HepG2 (cell line): ENCODE results near the gene NLRC5. TPM values are rescaled to one million over a fixed set of nuclear protein-coding genes. Genes with fewer than 3 reads are reported as not detected.
"Not testable (repeated sequence)": the region's sequence is repeated elsewhere in the genome, so short reads cannot be mapped to it uniquely, and the experiment has no call there.

Experiments
- ATAC-seq: fragments of 200-7000 bp; cut with Tn5 transposase; 3 replicates; pipeline ENCODE4 v1.9.1; 2020; ENCODE audit warnings: mild to moderate bottlenecking, moderate library complexity
- BruUV-seq: library from RNA; stranded (reverse); fragments of 400-500 nt; replicated peaks from 2 replicates; lab custom pipeline; 2021; lab: Mats Ljungman, UMichigan
- CTCF ChIA-PET: fragments of 300-600 bp; formaldehyde crosslinking; extraction: SDS; loops from one replicate; lab custom pipeline; 2021; ENCODE audit warnings: low total read pairs, inconsistent platforms, low intra/inter-chr PET ratio; lab: Yijun Ruan, JAX
- POLR2A ChIA-PET: fragments of 350-600 bp; sonication (Branson Sonifier 250); formaldehyde crosslinking; loops from one replicate; lab custom pipeline; 2020; ENCODE audit warnings: antibody characterized with exemption, inconsistent platforms; lab: Yijun Ruan, JAX
- DNase-seq: peaks from one replicate; pipeline ENCODE4 v3.0.0-alpha.2; 2015; ENCODE audit warnings: low spot score
- FAIRE-seq: peaks from 3 replicates; lab custom pipeline; 2011; peaks lifted over from hg19 to GRCh38; lab: Jason Lieb, UNC
- H2AFZ ChIP-seq: one replicate; pipeline ENCODE4 v1.6.1; 2011; ENCODE audit warnings: low read length, inconsistent platforms
- H3K27ac ChIP-seq: fragments of 300-600 bp; 3 replicates; pipeline ENCODE4 v1.8.0; 2011; ENCODE audit warnings: mixed run types, mild to moderate bottlenecking, mixed read lengths, low read length, inconsistent platforms; ENCODE audit not compliant: insufficient read depth; ENCODE audit errors: extremely low read length
- H3K27me3 ChIP-seq, 2 experiments: fragments of 200-600 bp in 1 of 2; 2 replicates in 1 of 2; 3 replicates in 1 of 2; pipeline versions ENCODE4 v1.6.0 to v1.8.0; 2011; ENCODE audit warnings: low read length in 2 of 2, mild to moderate bottlenecking in 2 of 2, moderate library complexity in 2 of 2, inconsistent platforms in 1 of 2; ENCODE audit not compliant: insufficient read depth in 2 of 2, control insufficient read depth in 1 of 2
- H3K36me3 ChIP-seq, 2 experiments: fragments of 200-600 bp in 1 of 2; replicated peaks in 1 of 2; 2 replicates in 1 of 2; 3 replicates in 1 of 2; pipeline versions ENCODE4 v1.5.1 to v1.8.0; 2011; ENCODE audit warnings: low read length in 2 of 2, inconsistent platforms in 1 of 2; ENCODE audit not compliant: insufficient read depth in 2 of 2, control insufficient read depth in 1 of 2
- H3K4me1 ChIP-seq: 2 replicates; pipeline ENCODE4 v1.5.1; 2012; ENCODE audit warnings: low read length, inconsistent platforms; ENCODE audit not compliant: insufficient read depth
- H3K4me2 ChIP-seq: 2 replicates; pipeline ENCODE4 v1.6.0; 2011; ENCODE audit warnings: low read depth, low read length, inconsistent platforms
- H3K4me3 ChIP-seq, 3 experiments: fragments of 200-600 bp in 1 of 3; sonication (generic), shearing (Covaris generic) in 1 of 3; replicated peaks in 1 of 3; 2 replicates each; pipeline ENCODE4 v1.5.1; 2011 to 2016; ENCODE audit warnings: low read length in 3 of 3, inconsistent platforms in 2 of 3, low read depth in 2 of 3, mild to moderate bottlenecking in 2 of 3, control low read depth in 1 of 3, mixed read lengths in 1 of 3; ENCODE audit not compliant: insufficient read depth in 1 of 3
- H3K79me2 ChIP-seq: one replicate; pipeline ENCODE4 v1.6.1; 2011; ENCODE audit warnings: low read length, inconsistent platforms; ENCODE audit not compliant: insufficient read depth
- H3K9ac ChIP-seq: 2 replicates; pipeline ENCODE4 v1.6.0; 2011; ENCODE audit warnings: mild to moderate bottlenecking, low read depth, low read length, inconsistent platforms; ENCODE audit not compliant: insufficient read depth
- H3K9me3 ChIP-seq: 2 replicates; pipeline ENCODE4 v1.5.1; 2012; ENCODE audit warnings: mild to moderate bottlenecking, low read length
- H4K20me1 ChIP-seq: 2 replicates; pipeline ENCODE4 v1.6.0; 2011; ENCODE audit warnings: inconsistent platforms, mild to moderate bottlenecking, low read length, moderate library complexity; ENCODE audit not compliant: insufficient read depth
- FIP1L1 ChIP-seq: fragments of 200-400 bp; formaldehyde crosslinking; IDR thresholded peaks from 2 replicates; pipeline ENCODE4 v1.6.1; 2018; ENCODE audit warnings: low read depth, mild to moderate bottlenecking, low read length, moderate library complexity, borderline replicate concordance; ENCODE audit not compliant: insufficient read depth
- HDAC1 ChIP-seq: sonication (generic); formaldehyde crosslinking; IDR thresholded peaks from 2 replicates; pipeline ENCODE4 v1.5.1; 2020; ENCODE audit warnings: mild to moderate bottlenecking, missing genetic modification reagents
- MAZ ChIP-seq, 2 experiments: sonication (generic) in 1 of 2; formaldehyde crosslinking in 1 of 2; IDR thresholded peaks; 2 replicates each; pipeline versions ENCODE4 v1.5.0 to v1.6.1; 2012 to 2020; ENCODE audit warnings: low read depth in 2 of 2, mild to moderate bottlenecking in 2 of 2, borderline replicate concordance in 1 of 2, improper control_type of control experiment in 1 of 2, low read length in 1 of 2, missing genetic modification reagents in 1 of 2, moderate library complexity in 1 of 2
- PRPF4 ChIP-seq: fragments of 200-400 bp; formaldehyde crosslinking; IDR thresholded peaks from 2 replicates; pipeline ENCODE4 v1.6.1; 2016; ENCODE audit warnings: low read length, low read depth; ENCODE audit not compliant: poor library complexity, severe bottlenecking
- RFX3 ChIP-seq: IDR thresholded peaks from 2 replicates; pipeline ENCODE4 v1.6.1; 2016; ENCODE audit warnings: missing biosample characterization, missing genetic modification reagents
- SRF ChIP-seq: IDR thresholded peaks from 2 replicates; pipeline ENCODE4 v1.6.1; 2011; ENCODE audit warnings: mild to moderate bottlenecking, low read depth, low read length, moderate library complexity
- TBX2 ChIP-seq: sonication (generic); formaldehyde crosslinking; IDR thresholded peaks from 2 replicates; pipeline ENCODE4 v1.5.0; 2020; ENCODE audit warnings: missing genetic modification reagents, mild to moderate bottlenecking, borderline replicate concordance
- TCF7L2 ChIP-seq: IDR thresholded peaks from 2 replicates; pipeline ENCODE4 v1.6.1; 2011; ENCODE audit warnings: mild to moderate bottlenecking, low read depth, low read length, moderate library complexity
- THYN1 ChIP-seq: sonication (generic); formaldehyde crosslinking; IDR thresholded peaks from 2 replicates; pipeline ENCODE4 v1.8.1; 2023; ENCODE audit warnings: low read depth, mild to moderate bottlenecking, moderate library complexity, missing genetic modification reagents, borderline replicate concordance
- WIZ ChIP-seq: sonication (generic); formaldehyde crosslinking; IDR thresholded peaks from 2 replicates; pipeline ENCODE4 v1.5.1; 2020; ENCODE audit warnings: mild to moderate bottlenecking, missing genetic modification reagents
- WGBS: methylation state at CpG from one replicate; pipeline ENCODE4 v1.1.6; 2017; ENCODE audit warnings: low lambda C conversion rate; 5-methylcytosine and 5-hydroxymethylcytosine counted together
- in situ Hi-C: cut with HindIII; loops from 2 replicates; pipeline ENCODE4 v1.10.0; 2017; ENCODE audit warnings: low pct_unique_long_range_greater_than_20kb; ENCODE audit not compliant: extremely low pct_ligation_motif_present
- intact Hi-C: fragments of 100-400 bp; cut with micrococcal nuclease; formaldehyde crosslinking; loops from one replicate; pipeline ENCODE4 v1.10.0; 2022; ENCODE audit not compliant: unreplicated experiment
- polyA plus RNA-seq, 8 experiments: library from polyadenylated mRNA; depleted of rRNA in 3 of 8; stranded (reverse) in 7 of 8; unstranded in 1 of 8; fragments of >200 nt; fragmentation: Illumina TruSeq in 4 of 8; extraction: Trizol in 4 of 8; gene quantifications; 2 replicates each; pipeline versions ENCODE4 v1.2.1 to v1.2.3, GENCODE V29; 2011 to 2016; ENCODE audit warnings: low read depth in 4 of 8, missing spikeins in 1 of 8, mixed read lengths in 1 of 8; ENCODE audit not compliant: insufficient read depth in 1 of 8
- total RNA-seq, 5 experiments: library from RNA; depleted of rRNA; stranded (reverse); fragments of >200 nt; fragmentation: Illumina TruSeq; extraction: Trizol; gene quantifications; 2 replicates each; pipeline ENCODE4 v1.2.3, GENCODE V29; 2016; ENCODE audit warnings: low read depth in 1 of 5

NLRC5 gene
- total and polyA plus RNA-seq, 2 of the 13 experiments (the other 11 are each of a cell fraction or from before 2014, with no cell fraction given) = 6.3 to 12.7 TPM

DNA sequence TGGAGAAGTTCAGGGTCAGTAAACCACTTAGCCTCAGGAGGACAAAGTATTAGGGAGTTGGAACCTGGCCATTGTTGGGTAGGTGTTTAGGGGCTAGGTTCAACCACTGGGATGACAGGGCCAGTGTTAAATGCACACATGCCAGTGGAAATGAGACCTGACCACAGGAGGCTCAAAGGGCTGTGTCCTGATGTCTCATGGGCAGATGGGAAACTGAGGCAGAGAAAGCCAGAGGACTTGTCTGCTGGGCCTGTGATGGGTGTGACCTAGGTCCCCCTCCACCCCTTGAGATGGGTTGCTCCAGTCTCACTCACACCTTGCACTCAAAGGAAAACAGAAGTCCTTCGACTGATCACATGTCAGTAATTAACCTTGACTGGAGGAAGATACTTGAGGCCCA, 119.1 kb downstream of the NLRC5 start (continued):
- TF ChIP-seq THYN1 (CRISPR knock-in tag) = no peak

DNA sequence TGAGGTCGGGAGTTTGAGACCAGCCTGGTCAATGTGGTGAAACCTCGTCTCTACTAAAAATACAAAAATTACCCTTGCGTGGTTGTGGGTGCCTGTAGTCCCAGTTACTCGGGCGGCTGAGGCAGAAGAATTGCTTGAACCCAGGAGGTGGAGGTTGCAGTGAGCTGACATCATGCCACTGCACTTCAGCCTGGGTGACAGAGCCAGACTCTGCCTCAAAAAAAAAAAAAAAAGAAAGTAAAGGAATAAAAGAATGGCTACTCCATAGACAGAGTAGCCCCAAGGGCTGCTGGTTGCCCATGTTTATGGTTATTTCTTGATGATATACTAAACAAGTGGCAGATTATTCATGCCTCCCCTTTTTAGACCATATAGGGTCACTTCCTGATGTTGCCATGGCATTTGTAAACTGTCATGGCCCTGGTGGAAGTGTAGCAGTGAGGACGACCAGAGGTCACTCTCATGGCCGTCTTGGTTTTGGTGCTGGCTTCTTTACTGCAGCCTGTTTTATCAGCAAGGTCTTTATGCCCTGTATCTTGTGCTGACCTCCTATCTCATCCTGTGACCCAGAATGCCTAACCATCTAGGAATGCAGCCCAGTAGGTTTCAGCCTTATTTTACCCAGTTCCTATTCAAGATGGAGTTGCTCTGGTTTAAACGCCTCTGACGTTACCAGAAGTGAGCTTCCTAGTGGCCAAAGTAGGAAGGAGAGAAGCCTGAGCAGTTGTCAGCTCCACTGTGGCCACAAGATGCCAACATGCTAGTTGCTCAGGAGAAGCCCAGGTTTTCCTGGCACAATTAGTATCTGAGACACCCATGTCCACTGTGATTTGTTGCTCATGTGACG, 120.1 kb downstream of the NLRC5 start:
- H3K9ac ChIP-seq, H3K9me3 ChIP-seq, H3K4me3 ChIP-seq, CTCF ChIA-PET, POLR2A ChIA-PET, H3K36me3 ChIP-seq, H3K27me3 ChIP-seq, H3K27ac ChIP-seq, FAIRE-seq, BruUV-seq, H2AFZ ChIP-seq, in situ Hi-C loops, ATAC-seq, H3K4me1 ChIP-seq, H4K20me1 ChIP-seq, DNase-seq, H3K4me2 ChIP-seq, H3K79me2 ChIP-seq, intact Hi-C loops: not testable (repeated sequence)
- 0 out of 2 replicates have a peak, but pooled peaks have one; percentile 24 for TF ChIP-seq SRF
- peak; percentile 61; the same call in 1 of the 2 replicates for TF ChIP-seq RFX3 (CRISPR knock-in tag)
- 56% methylated on average over 10 of the region's 10 CpGs for WGBS

- 93% methylated on average over 4 of the region's 4 CpGs for WGBS
- Histone ChIP-seq H3K4me1 (no peaks in the 10 kb centered on the region), H3K79me2 (no peaks in the 10 kb centered on the region), H3K27me3 (no peaks in the 10 kb centered on the region; a peak in 1 of 5 replicates), H3K4me3 (no peak overlapping the region), H3K9me3 (no peaks in the 10 kb centered on the region), H4K20me1 (no peaks in the 10 kb centered on the region), H3K4me2 (no peak overlapping the region), H2AFZ (no peak overlapping the region), H3K9ac (no peak overlapping the region), H3K27ac (no peak overlapping the region), H3K36me3 (no peaks in the 10 kb centered on the region)
- ChIA-PET POLR2A (no interaction called here), CTCF (no interaction called here)
- ATAC-seq (no peak), FAIRE-seq (no peak), DNase-seq (no peak)
- no peak for TF ChIP-seq TBX2 (CRISPR knock-in tag)
- no peak for TF ChIP-seq TCF7L2
- TF ChIP-seq MAZ (IDR thresholded peaks at IDR 0.05; ENCODE audit: borderline replicate concordance, low read depth, low read length) = no peak
- no peak for TF ChIP-seq MAZ (CRISPR knock-in tag; IDR thresholded peaks at IDR 0.05; ENCODE audit: low read depth)
- no peak for TF ChIP-seq WIZ (CRISPR knock-in tag)
- no peak for TF ChIP-seq HDAC1
- no peak for TF ChIP-seq FIP1L1
- no peak for TF ChIP-seq PRPF4
- no TSS peak for BruUV-seq
- in situ Hi-C loops (no loop called here), intact Hi-C loops (no loop called here)
Measured at GRCh38 chr16:57110937-57111336, 121.6 kb downstream of the NLRC5 start.
